HG02588 (cell line): ENCODE measurements around the gene KHSRP.

Experiments used
- ATAC-seq: cut with Tn5 transposase; IDR thresholded peaks from one replicate; pipeline ENCODE4 v1.9.1; 2021; ENCODE audit warnings: mild to moderate bottlenecking, moderate library complexity; ENCODE audit not compliant: unreplicated experiment

Gene KHSRP

GRCh38 chr19:6393983-6394412 lies 30.6 kb downstream of the KHSRP start:
- peak; percentile 25 for ATAC-seq

GRCh38 chr19:6393074-6393982 lies 31.3 kb downstream of the KHSRP start, which contains the start of gene GTF2F1:
TSS of gene GTF2F1 (minus strand) at chr19:6393164. CDS start at chr19:6392995, 169 bp downstream.
- peak; percentile 74 for ATAC-seq

- peak; percentile 3 for ATAC-seq
Measured at GRCh38 chr19:6392221-6393073, 32.2 kb downstream of the KHSRP start.

- ATAC-seq: no peak
Measured at GRCh38 chr19:6387372-6387771, 37.2 kb downstream of the KHSRP start.

- ATAC-seq: no peak
Measured at GRCh38 chr19:6384381-6384780, 40.2 kb downstream of the KHSRP start.

- ATAC-seq: no peak
Measured at GRCh38 chr19:6383188-6383587, 41.4 kb downstream of the KHSRP start.

GRCh38 chr19:6381030-6381750 lies 43.4 kb downstream of the KHSRP start:
- no peak for ATAC-seq

GRCh38 chr19:6379744-6380143 lies 44.9 kb downstream of the KHSRP start:
- no peak for ATAC-seq

GRCh38 chr19:6378486-6378885 lies 46.1 kb downstream of the KHSRP start:
- ATAC-seq: no peak

- no peak for ATAC-seq
Measured at GRCh38 chr19:6378041-6378440, 46.6 kb downstream of the KHSRP start.

GRCh38 chr19:6376512-6377190 lies 48.0 kb downstream of the KHSRP start:
- no peak for ATAC-seq

- no peak for ATAC-seq
Measured at GRCh38 chr19:6375411-6376010, 49.1 kb downstream of the KHSRP start, which contains the start of gene PSPN. TSS of gene PSPN (minus strand) at chr19:6375933. CDS start at chr19:6375849, 84 bp downstream.

- no peak for ATAC-seq
Measured at GRCh38 chr19:6374711-6375410, 49.8 kb downstream of the KHSRP start.

GRCh38 chr19:6374161-6374709 lies 50.4 kb downstream of the KHSRP start:
- ATAC-seq: no peak

GRCh38 chr19:6373813-6374108 lies 50.9 kb downstream of the KHSRP start:
- no peak for ATAC-seq

- peak; percentile 51 for ATAC-seq
Measured at GRCh38 chr19:6373096-6373812, 51.4 kb downstream of the KHSRP start.

- ATAC-seq: peak; percentile 67
Measured at GRCh38 chr19:6372594-6373095, 52.0 kb downstream of the KHSRP start, which contains the start of gene ALKBH7. TSS of gene ALKBH7 (plus strand) at chr19:6372794. CDS start at chr19:6372821, 27 bp downstream.

- ATAC-seq: no peak
Measured at GRCh38 chr19:6364353-6364752, 60.3 kb downstream of the KHSRP start.
